HG03196 (cell line): ENCODE results near the gene ADGRG3.

Experiments
- ATAC-seq: cut with Tn5 transposase; IDR thresholded peaks from one replicate; pipeline ENCODE4 v1.9.1; 2021; ENCODE audit not compliant: unreplicated experiment

The ADGRG3 gene

DNA sequence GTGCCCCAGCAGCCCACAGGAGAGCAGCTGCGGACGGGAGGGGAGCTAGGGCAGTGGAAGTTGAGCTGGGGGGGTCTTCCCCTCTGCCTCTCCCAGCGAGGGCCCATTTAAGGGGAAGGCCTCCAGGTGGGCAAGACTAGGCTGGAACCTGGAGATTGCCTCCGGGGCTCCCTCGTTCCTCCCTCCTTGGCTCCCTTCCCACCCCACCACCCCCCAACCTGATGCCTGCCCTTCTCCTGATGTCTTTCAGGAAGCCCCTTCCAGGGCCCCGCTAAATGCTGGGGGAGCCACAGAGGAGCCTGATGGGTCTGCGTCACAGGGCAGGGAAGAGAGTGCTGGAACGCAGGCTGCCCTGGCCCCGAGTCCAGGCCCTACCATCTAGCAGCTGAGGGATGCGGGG lies 22.9 kb upstream of the ADGRG3 start:
- no peak for ATAC-seq

DNA sequence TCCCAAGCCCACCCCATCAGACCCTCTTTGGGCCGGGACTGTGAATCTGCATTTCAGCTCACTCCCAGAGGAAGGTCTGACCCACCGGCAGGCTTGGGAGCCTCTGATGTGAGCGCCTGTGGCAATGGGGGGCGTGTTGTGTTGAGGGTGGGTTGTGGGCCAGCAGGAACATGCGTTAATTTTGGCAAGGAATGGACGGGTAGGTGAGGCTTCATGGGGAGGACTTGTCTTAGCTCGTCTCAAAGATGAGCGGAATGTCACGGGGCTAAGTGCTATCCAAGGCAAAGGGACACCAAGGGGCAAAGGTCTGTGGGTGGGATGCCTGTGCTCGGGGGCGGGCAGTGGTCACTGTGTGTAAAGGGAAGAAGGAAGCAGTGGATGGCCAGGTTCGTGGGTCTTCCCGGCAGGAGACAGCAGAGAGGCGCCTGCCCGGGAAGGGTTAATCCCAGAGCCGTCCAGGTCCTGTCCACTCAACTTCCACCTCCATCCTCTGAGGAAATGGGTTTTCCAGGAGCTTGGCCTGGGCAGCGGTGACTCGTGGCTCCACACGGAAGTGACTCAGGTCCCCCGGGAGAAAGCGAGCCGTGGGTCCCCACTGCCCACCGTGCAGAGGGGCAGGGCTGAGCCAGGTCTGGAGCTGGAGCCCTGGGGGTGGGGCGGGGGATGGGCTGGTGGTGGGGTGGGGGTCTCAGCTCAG lies 22.3 kb upstream of the ADGRG3 start:
- no peak for ATAC-seq

DNA sequence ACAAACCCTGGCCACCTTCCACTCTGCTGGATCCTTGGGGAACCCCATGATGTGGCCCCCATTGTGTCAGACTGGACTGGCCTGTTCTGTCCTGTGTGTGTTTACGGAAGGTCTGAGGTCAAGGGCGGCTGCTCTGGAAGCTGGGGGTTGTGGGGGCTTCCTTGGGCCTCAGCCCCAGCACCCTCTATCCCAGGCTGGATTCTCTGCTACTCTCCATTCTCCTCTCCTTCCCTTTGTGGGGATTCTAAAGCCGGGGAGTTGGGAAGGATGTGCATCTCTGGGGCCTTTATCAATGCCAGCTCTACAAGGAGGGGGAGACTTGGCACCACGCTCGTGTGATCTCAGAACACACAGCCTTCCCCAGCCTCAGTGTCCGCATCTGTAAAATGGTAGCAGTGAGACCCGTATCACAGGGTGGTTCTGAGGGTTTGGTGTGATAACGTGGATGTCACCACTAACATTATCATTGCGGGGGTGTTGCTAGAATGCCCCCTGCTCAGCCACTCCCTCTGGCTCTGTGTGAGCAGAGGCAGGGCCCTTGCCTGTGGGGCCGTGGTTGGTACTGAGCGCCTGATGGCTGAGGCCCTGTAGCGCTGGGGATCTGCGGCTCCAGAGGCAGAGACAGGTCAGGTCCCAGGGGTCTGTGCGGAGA lies 21.6 kb upstream of the ADGRG3 start:
- ATAC-seq = no peak

DNA sequence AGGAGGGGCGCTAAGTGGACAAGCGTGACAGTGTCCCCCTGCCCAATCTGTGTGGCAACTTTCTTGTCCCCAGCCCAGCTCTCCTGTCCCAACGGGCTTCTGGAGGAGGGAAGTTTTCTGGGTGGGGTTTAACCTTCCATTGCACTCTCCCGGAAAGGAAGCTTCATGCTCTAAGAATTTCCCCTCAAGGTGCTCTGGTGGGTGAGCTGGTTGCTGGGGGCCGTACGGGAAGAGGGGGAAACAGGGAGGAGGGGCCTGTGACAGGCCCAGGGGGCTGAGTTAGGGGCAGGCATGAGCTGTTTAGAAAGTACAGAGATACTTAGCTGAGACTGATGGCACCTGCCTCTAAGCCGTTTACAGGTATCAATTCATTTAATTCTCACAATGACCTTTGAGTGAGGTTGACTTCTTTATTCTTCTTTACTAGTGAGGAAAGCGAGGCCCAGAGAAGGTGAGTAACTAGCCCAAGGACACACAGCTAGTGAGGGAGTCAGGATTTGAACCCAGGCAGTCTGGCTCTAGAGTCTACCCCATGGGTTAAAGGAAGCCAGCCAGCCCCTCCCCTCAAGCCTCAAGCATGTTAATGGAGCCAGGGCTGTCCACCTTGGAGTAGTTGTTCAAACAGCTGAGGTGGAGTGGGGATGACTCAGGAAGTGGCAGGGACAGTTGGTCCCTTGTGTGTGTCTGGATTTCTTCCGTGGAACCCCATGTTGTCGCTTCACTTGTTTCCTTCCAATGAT lies 20.8 kb upstream of the ADGRG3 start:
- no peak for ATAC-seq

DNA sequence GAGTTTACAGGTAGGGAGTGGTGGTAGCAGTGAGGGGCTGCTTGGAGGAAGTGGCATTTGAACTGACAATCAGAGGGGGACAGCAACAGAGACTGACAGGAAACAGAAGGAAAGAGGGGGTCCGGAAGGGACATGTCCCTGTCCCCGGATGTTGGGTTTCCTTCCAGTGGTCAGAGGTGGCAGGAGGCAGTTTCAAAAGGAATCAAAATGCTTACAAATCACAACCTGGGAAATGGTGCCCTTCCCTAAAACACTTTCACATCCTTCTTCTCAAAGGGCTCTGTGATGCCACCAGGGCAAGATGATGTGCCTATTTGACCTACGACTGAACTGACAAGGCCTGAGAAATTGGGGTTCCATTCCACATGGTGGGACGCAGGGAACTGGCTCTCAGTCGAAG lies 20.0 kb upstream of the ADGRG3 start:
- ATAC-seq = no peak

DNA sequence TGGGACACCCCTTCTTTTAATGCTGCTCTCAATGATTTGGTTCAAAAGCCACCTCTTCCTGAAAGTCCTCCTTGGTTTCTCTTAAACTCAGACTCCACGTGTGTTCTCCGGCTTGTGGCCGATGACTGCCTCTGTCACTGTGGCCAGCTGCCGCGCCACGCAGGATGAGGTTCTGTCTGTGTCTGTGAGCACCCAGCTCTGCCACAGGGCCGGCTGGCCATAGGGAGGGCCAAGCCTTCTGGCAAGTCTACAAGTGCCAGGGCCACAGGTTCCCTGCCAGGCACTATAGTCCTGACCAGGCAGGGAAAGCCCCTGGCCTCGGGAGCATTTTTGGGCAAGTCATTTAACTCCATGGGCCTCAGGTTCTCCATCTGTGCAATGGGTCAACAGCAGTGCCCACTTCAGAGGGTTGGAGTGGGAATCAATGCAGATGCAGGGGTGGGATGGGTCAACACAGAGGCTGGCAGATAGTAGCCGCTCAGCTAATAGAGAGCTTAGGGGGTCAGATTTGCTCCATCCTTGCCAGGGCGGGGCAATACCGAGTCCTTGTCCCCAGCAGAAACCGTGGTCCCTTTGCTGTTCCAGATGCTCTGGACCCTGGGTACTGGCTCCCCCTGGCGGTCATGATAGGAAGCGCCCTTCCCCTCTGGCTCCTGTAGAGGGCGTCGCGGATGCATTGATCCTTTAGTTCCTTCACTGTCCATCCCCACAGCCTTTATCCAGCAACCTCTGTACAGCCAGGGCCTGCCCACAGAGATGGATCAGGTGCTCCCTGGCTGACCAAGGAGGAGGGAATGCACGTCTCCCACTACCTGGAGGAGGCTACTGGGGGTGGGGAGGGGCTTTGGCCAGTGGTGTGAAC lies 19.3 kb upstream of the ADGRG3 start:
- no peak for ATAC-seq

DNA sequence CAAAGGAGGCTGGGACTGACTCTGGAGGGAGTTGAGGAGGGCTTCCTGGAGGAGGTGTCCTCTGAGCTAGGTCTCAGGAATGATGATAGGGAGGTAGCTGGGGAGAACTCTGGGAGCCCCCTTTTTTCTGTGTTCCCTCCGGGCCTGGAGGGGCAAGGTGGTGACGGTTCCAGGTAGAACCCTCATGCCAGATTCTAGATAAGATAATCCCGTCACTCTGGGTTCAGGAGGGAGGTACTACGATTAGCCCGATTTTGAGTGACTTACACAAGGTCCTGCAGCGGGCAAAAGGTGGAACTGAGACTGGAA lies 18.7 kb upstream of the ADGRG3 start:
- no peak for ATAC-seq

DNA sequence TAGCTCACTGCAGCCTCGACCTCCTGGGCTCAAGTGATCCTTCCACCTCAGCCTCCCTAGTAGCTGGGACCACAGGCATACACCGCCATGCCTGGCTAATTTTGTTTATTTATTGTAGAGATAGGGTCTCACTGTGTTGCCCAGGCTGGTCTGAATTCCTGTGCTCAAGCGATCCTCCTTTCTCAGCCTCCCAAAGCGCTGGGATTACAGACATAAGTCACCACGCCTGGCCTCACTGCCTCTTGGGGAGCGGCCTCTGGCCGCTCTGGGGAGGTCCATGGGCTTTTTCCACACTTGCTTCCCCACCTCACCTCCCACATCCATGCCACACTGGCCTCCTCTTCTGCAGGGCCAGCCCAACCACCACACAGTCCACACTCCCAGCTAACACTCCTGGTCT lies 18.3 kb upstream of the ADGRG3 start:
- no peak for ATAC-seq

DNA sequence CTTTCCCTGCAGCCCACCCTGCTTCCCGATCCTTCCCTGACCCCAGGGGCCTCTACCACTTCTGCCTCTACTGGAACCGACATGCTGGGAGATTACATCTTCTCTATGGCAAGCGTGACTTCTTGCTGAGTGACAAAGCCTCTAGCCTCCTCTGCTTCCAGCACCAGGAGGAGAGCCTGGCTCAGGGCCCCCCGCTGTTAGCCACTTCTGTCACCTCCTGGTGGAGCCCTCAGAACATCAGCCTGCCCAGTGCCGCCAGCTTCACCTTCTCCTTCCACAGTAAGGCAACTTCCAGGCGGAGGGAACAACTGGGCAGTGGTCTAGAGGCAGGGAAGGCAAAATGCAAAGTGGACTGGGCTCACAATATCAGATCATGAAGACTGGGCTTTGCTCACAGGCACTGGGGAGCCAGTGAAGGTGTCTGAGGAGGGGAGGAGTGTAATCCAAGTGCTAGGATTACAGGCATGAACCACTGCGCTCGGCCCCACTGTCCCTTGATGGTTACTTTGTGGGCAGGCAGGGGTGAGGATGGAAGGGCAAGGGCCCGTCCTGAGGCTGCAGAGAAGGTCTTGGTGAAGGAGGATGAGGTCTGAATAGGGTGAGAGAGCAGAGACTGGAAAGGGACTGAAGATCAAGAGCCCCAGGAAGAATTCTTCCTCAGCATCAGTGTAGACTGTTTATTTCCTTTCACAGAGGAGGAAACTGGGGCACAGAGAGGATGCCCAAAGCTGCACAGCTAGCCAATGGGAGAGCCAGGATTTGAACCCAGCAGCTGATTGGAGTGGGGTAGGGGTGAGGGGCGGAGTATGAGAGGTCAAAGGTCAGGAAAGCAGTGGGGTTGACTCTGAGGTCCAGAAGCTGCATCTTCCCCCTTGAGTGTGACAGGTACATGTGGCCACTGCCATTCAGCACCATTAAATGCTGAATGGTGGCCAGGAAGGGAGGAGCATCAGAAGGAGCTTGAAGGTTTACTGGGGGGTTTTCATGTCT lies 16.5 kb upstream of the ADGRG3 start:
- ATAC-seq = no peak

DNA sequence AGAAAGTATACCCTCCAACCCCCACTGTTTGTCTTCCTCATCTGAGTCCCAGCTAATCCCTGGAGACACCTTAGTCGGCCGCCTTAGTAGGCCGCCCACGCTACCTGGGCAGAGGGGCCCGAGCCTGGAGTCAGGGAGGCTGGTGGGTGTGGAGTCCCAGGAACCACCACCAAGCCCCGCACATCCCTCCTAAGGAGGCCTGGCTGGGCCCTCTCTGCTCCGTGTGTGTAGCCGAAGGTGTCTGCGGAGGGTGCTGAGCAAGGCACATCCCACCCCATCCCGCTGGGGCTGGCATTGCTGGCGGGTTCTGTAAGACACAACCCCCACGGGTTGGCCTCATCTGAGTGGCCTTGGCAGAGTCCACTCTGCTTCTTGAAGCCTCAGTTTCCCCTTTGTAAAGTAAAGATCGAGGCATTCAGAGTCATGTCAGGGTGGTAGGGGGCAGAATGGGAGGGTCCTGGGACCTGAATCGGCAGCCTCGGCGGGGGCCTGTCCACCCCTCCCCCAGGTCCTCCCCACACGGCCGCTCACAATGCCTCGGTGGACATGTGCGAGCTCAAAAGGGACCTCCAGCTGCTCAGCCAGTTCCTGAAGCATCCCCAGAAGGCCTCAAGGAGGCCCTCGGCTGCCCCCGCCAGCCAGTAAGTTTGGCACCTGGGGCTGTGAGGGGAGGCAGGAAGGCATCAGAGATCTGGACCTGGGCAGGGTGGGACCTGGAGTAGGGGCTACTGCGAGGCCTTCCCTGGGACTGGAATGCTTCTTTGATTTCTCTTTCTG lies 15.2 kb upstream of the ADGRG3 start:
- no peak for ATAC-seq

DNA sequence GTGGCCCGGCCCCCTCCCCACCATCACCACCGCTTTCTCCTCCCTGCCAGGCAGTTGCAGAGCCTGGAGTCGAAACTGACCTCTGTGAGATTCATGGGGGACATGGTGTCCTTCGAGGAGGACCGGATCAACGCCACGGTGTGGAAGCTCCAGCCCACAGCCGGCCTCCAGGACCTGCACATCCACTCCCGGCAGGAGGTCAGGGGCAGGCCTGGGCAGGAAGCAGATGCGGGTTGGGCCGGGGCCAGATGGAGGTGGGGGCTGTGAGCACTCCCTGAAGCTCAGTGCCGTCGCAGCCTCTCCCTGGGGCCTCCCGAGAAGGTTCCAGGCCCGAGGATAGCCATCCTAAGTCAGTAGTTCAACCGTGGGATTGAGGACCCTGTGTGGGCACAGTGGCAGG lies 14.2 kb upstream of the ADGRG3 start:
- ATAC-seq = no peak

DNA sequence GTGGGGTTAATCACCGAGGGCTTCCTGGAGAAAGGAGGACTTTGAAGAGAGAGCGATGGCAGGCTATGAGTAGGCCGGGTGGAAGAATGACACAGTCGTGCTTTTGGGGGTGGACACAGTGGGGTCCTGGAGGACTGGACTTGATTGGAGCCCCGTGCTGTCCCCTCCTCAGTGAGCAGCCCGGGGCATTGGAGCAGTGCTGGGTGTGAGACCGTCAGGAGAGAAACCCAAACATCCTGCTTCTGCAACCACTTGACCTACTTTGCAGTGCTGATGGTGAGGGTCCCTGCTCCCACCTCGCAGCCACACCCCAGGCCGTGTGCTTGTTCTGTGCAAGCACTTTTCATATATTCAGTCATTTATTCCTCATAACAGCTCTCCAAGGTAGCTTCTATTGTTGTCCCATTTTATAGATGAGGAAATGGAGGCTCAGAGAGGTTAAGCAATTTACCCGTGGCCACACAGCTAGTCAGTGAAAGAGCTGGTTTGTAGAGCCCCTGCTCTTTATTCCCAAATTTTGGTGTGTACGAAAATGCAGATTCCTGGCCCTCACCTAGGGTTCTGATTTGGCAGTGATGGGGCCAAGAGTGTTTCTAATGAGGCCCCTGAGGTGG lies 11.7 kb upstream of the ADGRG3 start:
- ATAC-seq = no peak

DNA sequence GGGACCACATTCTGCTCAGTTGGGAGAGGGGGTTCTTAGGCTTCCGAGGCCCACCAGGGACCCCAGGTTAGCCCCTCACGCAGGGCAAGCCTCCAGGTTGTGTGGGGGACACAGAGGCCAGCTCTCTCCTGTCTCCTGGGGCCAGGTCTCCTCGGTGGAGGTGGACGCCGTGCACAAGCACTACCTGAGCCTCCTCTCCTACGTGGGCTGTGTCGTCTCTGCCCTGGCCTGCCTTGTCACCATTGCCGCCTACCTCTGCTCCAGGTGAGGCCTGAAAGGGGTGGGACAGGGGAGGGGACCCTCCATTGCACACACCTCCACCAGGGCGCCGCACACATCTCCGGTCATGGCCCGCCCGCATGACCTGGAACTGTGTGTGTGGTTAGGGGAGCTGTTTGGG lies 10.9 kb upstream of the ADGRG3 start:
- ATAC-seq = no peak

DNA sequence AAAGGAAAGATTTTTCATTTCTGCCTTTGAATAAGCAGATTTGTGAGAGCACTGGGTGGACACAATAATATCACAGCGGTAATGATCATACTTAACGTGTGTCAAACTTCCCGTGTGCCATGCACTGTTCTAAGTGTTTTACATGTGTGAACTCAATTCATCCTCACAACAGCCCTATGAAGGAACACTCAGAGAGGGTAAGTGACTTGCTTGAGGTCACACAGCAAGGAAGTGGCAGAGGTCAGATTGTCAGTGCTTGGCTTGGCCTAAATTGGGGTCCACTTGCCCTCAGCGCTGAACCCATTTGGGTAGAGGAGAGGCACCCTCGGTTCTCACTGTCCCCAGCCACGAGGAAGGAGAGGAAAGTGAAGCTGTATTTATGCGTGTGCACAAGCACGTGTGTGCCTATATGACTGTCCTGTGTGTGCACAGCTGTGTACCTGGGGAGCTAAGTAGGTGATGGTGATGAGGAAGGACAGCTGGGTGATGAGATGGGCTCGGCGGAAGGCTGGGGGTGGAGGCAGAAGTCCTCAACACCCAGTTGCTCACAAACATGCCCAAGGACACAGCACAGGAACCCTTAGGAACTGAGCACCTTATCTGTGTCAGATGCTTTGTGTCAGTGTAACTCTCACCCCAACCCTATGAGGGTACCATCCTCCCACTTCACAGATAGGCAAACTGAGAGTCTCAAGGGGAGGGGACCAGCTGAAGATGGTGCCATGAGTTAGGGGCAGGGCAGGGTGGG lies 9.8 kb upstream of the ADGRG3 start:
- ATAC-seq = no peak

DNA sequence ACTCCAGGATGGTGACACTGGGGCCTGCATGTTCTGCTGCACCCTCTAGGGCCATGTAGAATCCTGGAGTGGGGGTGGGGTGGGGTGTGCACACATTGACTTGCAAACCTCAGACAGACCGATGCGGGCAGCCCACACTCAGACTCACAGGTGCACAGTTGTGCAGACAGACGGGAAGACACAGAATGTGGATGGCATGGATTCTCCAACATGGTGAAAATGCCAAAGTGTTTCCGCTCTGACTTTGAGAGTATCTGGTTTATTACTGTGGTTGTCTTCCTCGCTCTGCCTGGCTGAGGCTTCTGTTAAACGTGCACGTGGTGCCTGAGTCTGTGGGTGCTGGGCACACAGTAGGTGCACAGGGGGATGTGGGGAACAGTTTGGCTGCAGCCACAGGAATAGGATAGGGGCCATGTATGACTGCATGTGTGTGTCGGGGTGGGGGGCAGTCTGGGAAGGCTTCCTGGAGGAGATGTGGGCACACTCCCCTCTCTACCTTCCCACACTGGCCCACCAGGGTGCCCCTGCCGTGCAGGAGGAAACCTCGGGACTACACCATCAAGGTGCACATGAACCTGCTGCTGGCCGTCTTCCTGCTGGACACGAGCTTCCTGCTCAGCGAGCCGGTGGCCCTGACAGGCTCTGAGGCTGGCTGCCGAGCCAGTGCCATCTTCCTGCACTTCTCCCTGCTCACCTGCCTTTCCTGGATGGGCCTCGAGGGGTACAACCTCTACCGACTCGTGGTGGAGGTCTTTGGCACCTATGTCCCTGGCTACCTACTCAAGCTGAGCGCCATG lies 9.0 kb upstream of the ADGRG3 start:
- no peak for ATAC-seq

DNA sequence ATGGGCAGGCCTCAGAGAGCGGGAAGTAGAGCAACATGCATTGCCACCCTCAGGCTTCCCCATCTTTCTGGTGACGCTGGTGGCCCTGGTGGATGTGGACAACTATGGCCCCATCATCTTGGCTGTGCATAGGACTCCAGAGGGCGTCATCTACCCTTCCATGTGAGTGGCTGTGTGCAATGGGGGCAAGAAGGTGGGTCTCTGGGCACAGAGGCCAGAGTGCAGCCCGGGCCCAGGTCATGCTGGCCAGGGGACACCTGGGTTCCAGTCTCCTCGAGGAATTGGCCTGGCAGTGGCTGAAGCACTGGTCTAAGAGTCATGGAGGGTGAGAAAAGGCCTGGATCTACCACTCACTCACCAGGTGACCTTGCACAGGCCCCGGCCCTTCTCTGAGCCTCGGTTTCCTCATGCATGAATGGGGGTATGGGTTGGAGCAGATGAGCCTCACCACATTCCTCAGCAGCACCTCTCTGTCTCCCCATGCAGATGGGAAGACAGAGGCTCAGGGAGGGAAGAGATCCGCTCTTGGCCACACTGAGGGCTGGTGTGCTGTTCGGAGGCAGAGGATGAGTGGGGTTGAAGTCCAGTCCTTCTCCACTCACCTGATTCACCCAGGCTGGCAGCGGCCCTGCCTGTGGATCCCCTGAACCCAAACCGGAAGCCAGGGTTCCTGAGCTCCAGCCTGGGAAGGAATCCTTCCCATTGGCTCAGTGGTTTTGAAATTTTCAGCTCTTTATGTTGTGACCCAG lies 7.2 kb upstream of the ADGRG3 start:
- ATAC-seq = no peak

DNA sequence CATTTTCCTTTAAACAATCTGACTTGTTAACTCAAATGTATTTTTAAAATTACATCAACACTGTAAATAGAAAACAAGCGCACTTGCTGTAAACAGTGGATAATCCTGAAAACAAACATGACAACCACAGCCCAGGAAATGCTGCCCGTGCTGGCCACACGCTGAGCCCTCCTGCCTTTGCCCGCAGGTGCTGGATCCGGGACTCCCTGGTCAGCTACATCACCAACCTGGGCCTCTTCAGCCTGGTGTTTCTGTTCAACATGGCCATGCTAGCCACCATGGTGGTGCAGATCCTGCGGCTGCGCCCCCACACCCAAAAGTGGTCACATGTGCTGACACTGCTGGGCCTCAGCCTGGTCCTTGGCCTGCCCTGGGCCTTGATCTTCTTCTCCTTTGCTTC lies 6.6 kb upstream of the ADGRG3 start:
- ATAC-seq = no peak
